Keratinocyte (primary cell): Measurements from ENCODE around the gene MYMX. TPM values are rescaled to one million over a fixed set of nuclear protein-coding genes. Genes with fewer than 3 reads are reported as not detected.
A peak's percentile ranks its signal among the peaks of the same experiment; 100 is the strongest.

Experiments used
- DNase-seq: peaks from one replicate; pipeline ENCODE4 v3.0.0-alpha.2; 2011; ENCODE audit warnings: low read depth, missing footprints, low spot score
- FAIRE-seq: peaks from 2 replicates; lab custom pipeline; 2011; peaks lifted over from hg19 to GRCh38; lab: Jason Lieb, UNC
- H2AFZ ChIP-seq: 2 replicates; pipeline ENCODE4 v1.6.0; 2012; ENCODE audit warnings: low read length, control low read depth, inconsistent platforms; ENCODE audit not compliant: control insufficient read depth
- H3K27ac ChIP-seq: 2 replicates; pipeline ENCODE4 v1.5.1; 2011; ENCODE audit warnings: low read length; ENCODE audit not compliant: control insufficient read depth, insufficient read depth
- H3K27me3 ChIP-seq: 3 replicates; pipeline ENCODE4 v1.6.0; 2011; ENCODE audit warnings: low read length; ENCODE audit not compliant: control insufficient read depth, insufficient read depth; ENCODE audit errors: extremely low read depth
- H3K36me3 ChIP-seq, 2 experiments: 2 replicates in 1 of 2; 3 replicates in 1 of 2; pipeline ENCODE4 v1.5.1; 2011; ENCODE audit warnings: low read length in 2 of 2, mild to moderate bottlenecking in 1 of 2; ENCODE audit not compliant: control insufficient read depth in 2 of 2, insufficient read depth in 2 of 2; ENCODE audit errors: extremely low read depth in 1 of 2
- H3K4me1 ChIP-seq: 3 replicates; pipeline ENCODE4 v1.5.1; 2011; ENCODE audit warnings: low read length; ENCODE audit not compliant: control insufficient read depth, insufficient read depth; ENCODE audit errors: extremely low read depth
- H3K4me2 ChIP-seq: 3 replicates; pipeline ENCODE4 v1.6.0; 2011; ENCODE audit warnings: low read depth, low read length; ENCODE audit not compliant: control insufficient read depth, insufficient read depth; ENCODE audit errors: extremely low read depth
- H3K4me3 ChIP-seq, 3 experiments: fragments of 200-600 bp in 1 of 3; sonication (generic) in 1 of 3; 2 replicates in 2 of 3; 3 replicates in 1 of 3; pipeline ENCODE4 v1.5.1; 2011 to 2016; ENCODE audit warnings: low read length in 3 of 3, mild to moderate bottlenecking in 3 of 3, control low read depth in 2 of 3, inconsistent platforms in 1 of 3, low read depth in 1 of 3, mixed read lengths in 1 of 3, mixed run types in 1 of 3, moderate library complexity in 1 of 3; ENCODE audit not compliant: control insufficient read depth in 2 of 3, insufficient read depth in 2 of 3; ENCODE audit errors: extremely low read depth in 1 of 3
- H3K79me2 ChIP-seq: 2 replicates; pipeline ENCODE4 v1.6.0; 2012; ENCODE audit warnings: low read length; ENCODE audit not compliant: control insufficient read depth, insufficient read depth
- H3K9ac ChIP-seq: 3 replicates; pipeline ENCODE4 v1.6.0; 2011; ENCODE audit warnings: low read length; ENCODE audit not compliant: control insufficient read depth, insufficient read depth; ENCODE audit errors: extremely low read depth
- H3K9me1 ChIP-seq: 3 replicates; pipeline ENCODE4 v1.6.0; 2011; ENCODE audit warnings: low read length; ENCODE audit not compliant: control insufficient read depth, insufficient read depth; ENCODE audit errors: extremely low read depth
- H3K9me3 ChIP-seq: 2 replicates; pipeline ENCODE4 v1.5.1; 2012; ENCODE audit warnings: low read depth, low read length; ENCODE audit not compliant: control insufficient read depth
- H4K20me1 ChIP-seq: 3 replicates; pipeline ENCODE4 v1.6.0; 2011; ENCODE audit warnings: low read length; ENCODE audit not compliant: control insufficient read depth, insufficient read depth; ENCODE audit errors: extremely low read depth
- EZH2 ChIP-seq: IDR thresholded peaks from one replicate; pipeline ENCODE4 v1.6.1; 2012; ENCODE audit warnings: inconsistent platforms, mild to moderate bottlenecking, low read length, moderate library complexity
- dilution Hi-C: fragments of 300-500 bp; cut with MboI; formaldehyde crosslinking; loops from one replicate; pipeline ENCODE4 v1.7.0; 2020; ENCODE audit warnings: low sequenced_read_pairs; ENCODE audit not compliant: extremely low pct_ligation_motif_present
- polyA plus RNA-seq, 5 experiments: library from polyadenylated mRNA; depleted of rRNA in 3 of 5; stranded (reverse) in 3 of 5; stranded (forward) in 1 of 5; unstranded in 1 of 5; fragments of >200 nt; gene quantifications; 1 replicate in 1 of 5; 2 replicates in 3 of 5; 3 replicates in 1 of 5; pipeline versions ENCODE4 v1.2.1 to v1.2.3, GENCODE V29; 2011 to 2012; ENCODE audit warnings: missing spikeins in 2 of 5, low read depth in 1 of 5, low replicate concordance in 1 of 5
- TF ChIP-seq, protein P1 (sequence below), 3 experiments: IDR thresholded peaks in 1 of 3; conservative IDR thresholded peaks in 1 of 3; optimal IDR thresholded peaks in 1 of 3; 2 replicates in 2 of 3; 3 replicates in 1 of 3; pipeline versions ENCODE3 to v1.5.1; 2011; ENCODE audit warnings: low read length in 3 of 3, mild to moderate bottlenecking in 3 of 3, moderate library complexity in 2 of 3, control low read depth in 1 of 3, inconsistent platforms in 1 of 3; ENCODE audit not compliant: insufficient read depth in 2 of 3; ENCODE audit errors: extremely low read depth in 1 of 3

MYMX gene
- polyA plus RNA-seq, 1 donor (not counting 4 experiments of a cell fraction or from before 2014, with no cell fraction given): 0.09 TPM

DNA sequence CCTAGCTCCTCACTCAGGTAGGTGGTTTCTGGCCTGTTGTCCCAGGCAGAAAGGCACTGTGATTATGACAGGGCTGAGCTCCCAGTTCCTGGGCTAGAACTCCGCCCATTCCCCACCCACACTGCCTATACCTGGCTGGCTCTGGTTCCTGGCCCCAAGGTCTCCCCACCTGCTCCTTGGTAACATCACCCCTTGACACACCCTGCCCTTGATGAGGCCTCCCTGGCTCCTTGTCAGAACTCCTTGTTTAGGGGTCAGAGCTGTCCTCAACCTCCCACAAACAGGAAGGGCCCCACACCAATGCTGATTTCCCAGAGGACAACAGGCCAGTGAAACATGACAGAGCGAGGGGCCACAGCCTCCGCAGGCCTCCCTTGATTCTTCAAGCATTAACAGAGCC is 15.5 kb upstream of the MYMX start:
- Histone ChIP-seq H4K20me1 (no peaks in the 10 kb centered on the region), H3K79me2 (no peaks in the 10 kb centered on the region), H3K27me3 (no peaks in the 10 kb centered on the region), H3K9me3 (no peaks in the 10 kb centered on the region), H3K27ac (peak overlapping the region; percentile 65), H3K9ac (peak overlapping the region; percentile 50), H3K4me3 (peak overlapping the region in 1 of 3 experiments; percentile 30), H3K4me2 (peak overlapping the region; percentile 73), H3K4me1 (peaks cover 32% of the 10 kb centered on the region), H2AFZ (peak overlapping the region; percentile 35), H3K36me3 (no peaks in the 10 kb centered on the region), H3K9me1 (no peaks in the 10 kb centered on the region)
- DNase-seq: no peak
- FAIRE-seq: peak; percentile 87
- TF ChIP-seq EZH2: no peak
- TF ChIP-seq, protein P1, sequence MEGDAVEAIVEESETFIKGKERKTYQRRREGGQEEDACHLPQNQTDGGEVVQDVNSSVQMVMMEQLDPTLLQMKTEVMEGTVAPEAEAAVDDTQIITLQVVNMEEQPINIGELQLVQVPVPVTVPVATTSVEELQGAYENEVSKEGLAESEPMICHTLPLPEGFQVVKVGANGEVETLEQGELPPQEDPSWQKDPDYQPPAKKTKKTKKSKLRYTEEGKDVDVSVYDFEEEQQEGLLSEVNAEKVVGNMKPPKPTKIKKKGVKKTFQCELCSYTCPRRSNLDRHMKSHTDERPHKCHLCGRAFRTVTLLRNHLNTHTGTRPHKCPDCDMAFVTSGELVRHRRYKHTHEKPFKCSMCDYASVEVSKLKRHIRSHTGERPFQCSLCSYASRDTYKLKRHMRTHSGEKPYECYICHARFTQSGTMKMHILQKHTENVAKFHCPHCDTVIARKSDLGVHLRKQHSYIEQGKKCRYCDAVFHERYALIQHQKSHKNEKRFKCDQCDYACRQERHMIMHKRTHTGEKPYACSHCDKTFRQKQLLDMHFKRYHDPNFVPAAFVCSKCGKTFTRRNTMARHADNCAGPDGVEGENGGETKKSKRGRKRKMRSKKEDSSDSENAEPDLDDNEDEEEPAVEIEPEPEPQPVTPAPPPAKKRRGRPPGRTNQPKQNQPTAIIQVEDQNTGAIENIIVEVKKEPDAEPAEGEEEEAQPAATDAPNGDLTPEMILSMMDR (optimal IDR thresholded peaks at IDR 0.05 in 1 of 3, IDR thresholded peaks at IDR 0.05 in 1 of 3, conservative IDR thresholded peaks at IDR 0.05 in 1 of 3; ENCODE audit: extremely low read depth in 1 of 3, insufficient read depth in 2 of 3, low read length in 3 of 3): no peak
- dilution Hi-C loops: no loop called here

GRCh38 chr6:44201638-44202303 is 15.0 kb upstream of the MYMX start:
- FAIRE-seq (peak; percentile 87), DNase-seq (no peak)
- H2AFZ ChIP-seq: peak overlapping the region; percentile 35
- peak overlapping the region; percentile 73 for H3K4me2 ChIP-seq
- peaks cover 35% of the 10 kb centered on the region for H3K4me1 ChIP-seq
- no peaks in the 10 kb centered on the region for H3K9me1 ChIP-seq
- dilution Hi-C loops: no loop called here
- no peaks in the 10 kb centered on the region for H3K36me3 ChIP-seq
- no peaks in the 10 kb centered on the region for H4K20me1 ChIP-seq
- H3K27me3 ChIP-seq: no peaks in the 10 kb centered on the region
- no peak for TF ChIP-seq EZH2
- TF ChIP-seq, protein P1 (optimal IDR thresholded peaks at IDR 0.05 in 1 of 3, IDR thresholded peaks at IDR 0.05 in 1 of 3, conservative IDR thresholded peaks at IDR 0.05 in 1 of 3; ENCODE audit: extremely low read depth in 1 of 3, insufficient read depth in 2 of 3, low read length in 3 of 3): no peak
- no peaks in the 10 kb centered on the region for H3K79me2 ChIP-seq
- peak overlapping the region; percentile 65 for H3K27ac ChIP-seq
- H3K4me3 ChIP-seq: peak overlapping the region in 2 of 3 experiments; percentile 17 to 30
- no peaks in the 10 kb centered on the region for H3K9me3 ChIP-seq
- peak overlapping the region; percentile 50 for H3K9ac ChIP-seq
